ENCODE results near the gene KRTAP22-1.

KRTAP22-1 gene

GRCh38 chr21:30561957-30562356 lies 38.9 kb upstream of the KRTAP22-1 start:
- no peak overlapping the region for H3K18ac ChIP-seq (ENCODE audit: low read length)

GRCh38 chr21:30563072-30563471 lies 37.8 kb upstream of the KRTAP22-1 start:
- Histone ChIP-seq H3K14ac (ENCODE audit: low read length) (no peak overlapping the region), H3K23ac (ENCODE audit: low read length) (no peak overlapping the region), H3K4me2 (ENCODE audit: low read length) (no peak overlapping the region), H4K12ac (ENCODE audit: low read depth, low read length) (no peak overlapping the region), H2BK5ac (ENCODE audit: low read depth, low read length, poor library complexity) (no peak overlapping the region), H3K18ac (ENCODE audit: low read length) (no peak overlapping the region), H2AFZ (ENCODE audit: insufficient read depth, low read length, poor library complexity) (no peak overlapping the region), H3K4me1 (ENCODE audit: control insufficient read depth in 1 of 2, insufficient read depth in 2 of 2, low read length in 2 of 2) (no peaks in the 10 kb centered on the region), H2AK5ac (ENCODE audit: low read length) (no peak overlapping the region), H3K4ac (ENCODE audit: low read depth, low read length) (no peak overlapping the region), H4K91ac (ENCODE audit: low read depth, low read length) (no peak overlapping the region), H3K4me3 (ENCODE audit: low read depth, low read length) (no peak overlapping the region), H3K79me1 (ENCODE audit: low read length) (no peaks in the 10 kb centered on the region), H3K27ac (ENCODE audit: low read depth, low read length) (no peak overlapping the region), H4K8ac (ENCODE audit: low read depth, low read length) (no peak overlapping the region), H3K27me3 (ENCODE audit: insufficient read depth, low read length) (no peaks in the 10 kb centered on the region), H3K9me3 (ENCODE audit: insufficient read depth, low read depth, low read length) (no peaks in the 10 kb centered on the region), H3K36me3 (ENCODE audit: control insufficient read depth in 1 of 2, insufficient read depth in 2 of 2, low read length in 2 of 2) (no peaks in the 10 kb centered on the region), H2BK12ac (ENCODE audit: low read length) (no peak overlapping the region), H3K79me2 (ENCODE audit: control insufficient read depth, insufficient read depth, low read length, poor library complexity) (no peaks in the 10 kb centered on the region), H2BK120ac (ENCODE audit: insufficient read depth, low read length, poor library complexity) (no peak overlapping the region), H3K9ac (ENCODE audit: low read length) (no peak overlapping the region)
- WGBS (ENCODE audit: extremely low coverage, insufficient coverage, insufficient read length): no CpG with 5 or more reads among the region's 6 CpGs
- DNase-seq: no peak

More at GRCh38 chr21:30561957-30562356, 38.9 kb upstream of the KRTAP22-1 start:
- DNase-seq: no peak
- Histone ChIP-seq H3K4me1 (ENCODE audit: control insufficient read depth in 1 of 2, insufficient read depth in 2 of 2, low read length in 2 of 2) (no peaks in the 10 kb centered on the region), H2AK5ac (ENCODE audit: low read length) (no peak overlapping the region), H3K9ac (ENCODE audit: low read length) (no peak overlapping the region), H2BK5ac (ENCODE audit: low read depth, low read length, poor library complexity) (no peak overlapping the region), H3K4me2 (ENCODE audit: low read length) (no peak overlapping the region), H3K23ac (ENCODE audit: low read length) (no peak overlapping the region), H4K12ac (ENCODE audit: low read depth, low read length) (no peak overlapping the region), H2BK120ac (ENCODE audit: insufficient read depth, low read length, poor library complexity) (no peak overlapping the region), H3K14ac (ENCODE audit: low read length) (no peak overlapping the region), H4K8ac (ENCODE audit: low read depth, low read length) (no peak overlapping the region), H4K91ac (ENCODE audit: low read depth, low read length) (no peak overlapping the region), H2BK12ac (ENCODE audit: low read length) (no peak overlapping the region), H3K9me3 (ENCODE audit: insufficient read depth, low read depth, low read length) (no peaks in the 10 kb centered on the region), H2AFZ (ENCODE audit: insufficient read depth, low read length, poor library complexity) (no peak overlapping the region), H3K27me3 (ENCODE audit: insufficient read depth, low read length) (no peaks in the 10 kb centered on the region), H3K79me2 (ENCODE audit: control insufficient read depth, insufficient read depth, low read length, poor library complexity) (no peaks in the 10 kb centered on the region), H3K27ac (ENCODE audit: low read depth, low read length) (no peak overlapping the region), H3K4ac (ENCODE audit: low read depth, low read length) (no peak overlapping the region), H3K36me3 (ENCODE audit: control insufficient read depth in 1 of 2, insufficient read depth in 2 of 2, low read length in 2 of 2) (no peaks in the 10 kb centered on the region), H3K79me1 (ENCODE audit: low read length) (no peaks in the 10 kb centered on the region), H3K4me3 (ENCODE audit: low read depth, low read length) (no peak overlapping the region)
- WGBS (ENCODE audit: extremely low coverage, insufficient coverage, insufficient read length): no CpG with 5 or more reads among the region's 2 CpGs

GRCh38 chr21:30563630-30564029 lies 37.3 kb upstream of the KRTAP22-1 start:
- Histone ChIP-seq H2BK12ac (ENCODE audit: low read length) (no peak overlapping the region), H4K91ac (ENCODE audit: low read depth, low read length) (no peak overlapping the region), H3K79me1 (ENCODE audit: low read length) (no peaks in the 10 kb centered on the region), H3K23ac (ENCODE audit: low read length) (no peak overlapping the region), H3K9me3 (ENCODE audit: insufficient read depth, low read depth, low read length) (no peaks in the 10 kb centered on the region), H3K27ac (ENCODE audit: low read depth, low read length) (no peak overlapping the region), H3K4me1 (ENCODE audit: control insufficient read depth in 1 of 2, insufficient read depth in 2 of 2, low read length in 2 of 2) (no peaks in the 10 kb centered on the region), H3K36me3 (ENCODE audit: control insufficient read depth in 1 of 2, insufficient read depth in 2 of 2, low read length in 2 of 2) (no peaks in the 10 kb centered on the region), H2BK5ac (ENCODE audit: low read depth, low read length, poor library complexity) (no peak overlapping the region), H3K79me2 (ENCODE audit: control insufficient read depth, insufficient read depth, low read length, poor library complexity) (no peaks in the 10 kb centered on the region), H2AK5ac (ENCODE audit: low read length) (no peak overlapping the region), H2AFZ (ENCODE audit: insufficient read depth, low read length, poor library complexity) (no peak overlapping the region), H4K8ac (ENCODE audit: low read depth, low read length) (no peak overlapping the region), H3K9ac (ENCODE audit: low read length) (no peak overlapping the region), H3K27me3 (ENCODE audit: insufficient read depth, low read length) (no peaks in the 10 kb centered on the region), H3K4me2 (ENCODE audit: low read length) (no peak overlapping the region), H3K4ac (ENCODE audit: low read depth, low read length) (no peak overlapping the region), H3K18ac (ENCODE audit: low read length) (no peak overlapping the region), H3K4me3 (ENCODE audit: low read depth, low read length) (no peak overlapping the region), H3K14ac (ENCODE audit: low read length) (no peak overlapping the region), H4K12ac (ENCODE audit: low read depth, low read length) (no peak overlapping the region), H2BK120ac (ENCODE audit: insufficient read depth, low read length, poor library complexity) (no peak overlapping the region)
- WGBS (ENCODE audit: extremely low coverage, insufficient coverage, insufficient read length): no CpG with 5 or more reads among the region's 2 CpGs
- no peak for DNase-seq

- H3K79me2 ChIP-seq (ENCODE audit: control insufficient read depth, insufficient read depth, low read length, poor library complexity): no peaks in the 10 kb centered on the region
- H3K9me3 ChIP-seq (ENCODE audit: insufficient read depth, low read depth, low read length): no peaks in the 10 kb centered on the region
- no peak overlapping the region for H2AFZ ChIP-seq (ENCODE audit: insufficient read depth, low read length, poor library complexity)
- no peak overlapping the region for H4K91ac ChIP-seq (ENCODE audit: low read depth, low read length)
- no peaks in the 10 kb centered on the region for H3K36me3 ChIP-seq (ENCODE audit: control insufficient read depth in 1 of 2, insufficient read depth in 2 of 2, low read length in 2 of 2)
- no peak overlapping the region for H3K27ac ChIP-seq (ENCODE audit: low read depth, low read length)
- H3K9ac ChIP-seq (ENCODE audit: low read length): no peak overlapping the region
- H3K27me3 ChIP-seq (ENCODE audit: insufficient read depth, low read length): no peaks in the 10 kb centered on the region
- DNase-seq: no peak
- no peaks in the 10 kb centered on the region for H3K4me1 ChIP-seq (ENCODE audit: control insufficient read depth in 1 of 2, insufficient read depth in 2 of 2, low read length in 2 of 2)
- H4K8ac ChIP-seq (ENCODE audit: low read depth, low read length): no peak overlapping the region
- H3K18ac ChIP-seq (ENCODE audit: low read length): no peak overlapping the region
- no peak overlapping the region for H3K14ac ChIP-seq (ENCODE audit: low read length)
- H3K4me3 ChIP-seq (ENCODE audit: low read depth, low read length): no peak overlapping the region
- H3K4ac ChIP-seq (ENCODE audit: low read depth, low read length): no peak overlapping the region
- H3K79me1 ChIP-seq (ENCODE audit: low read length): no peaks in the 10 kb centered on the region
- no peak overlapping the region for H2BK12ac ChIP-seq (ENCODE audit: low read length)
- H2BK120ac ChIP-seq (ENCODE audit: insufficient read depth, low read length, poor library complexity): no peak overlapping the region
- no peak overlapping the region for H2BK5ac ChIP-seq (ENCODE audit: low read depth, low read length, poor library complexity)
- no peak overlapping the region for H3K4me2 ChIP-seq (ENCODE audit: low read length)
- H2AK5ac ChIP-seq (ENCODE audit: low read length): no peak overlapping the region
- no peak overlapping the region for H4K12ac ChIP-seq (ENCODE audit: low read depth, low read length)
- H3K23ac ChIP-seq (ENCODE audit: low read length): no peak overlapping the region
These were observed 33.3 kb upstream of the KRTAP22-1 start for GRCh38 chr21:30567617-30568016.

GRCh38 chr21:30577766-30578165 lies 23.1 kb upstream of the KRTAP22-1 start:
- Histone ChIP-seq H4K91ac (ENCODE audit: low read depth, low read length) (no peak overlapping the region), H3K27me3 (ENCODE audit: insufficient read depth, low read length) (no peaks in the 10 kb centered on the region)
- DNase-seq: no peak

More at GRCh38 chr21:30577766-30578165, 23.1 kb upstream of the KRTAP22-1 start:
- Histone ChIP-seq H2BK5ac (ENCODE audit: low read depth, low read length, poor library complexity) (no peak overlapping the region), H3K27ac (ENCODE audit: low read depth, low read length) (no peak overlapping the region), H3K36me3 (ENCODE audit: control insufficient read depth in 1 of 2, insufficient read depth in 2 of 2, low read length in 2 of 2) (no peaks in the 10 kb centered on the region), H2BK12ac (ENCODE audit: low read length) (no peak overlapping the region), H2BK120ac (ENCODE audit: insufficient read depth, low read length, poor library complexity) (no peak overlapping the region), H2AK5ac (ENCODE audit: low read length) (no peak overlapping the region), H3K9me3 (ENCODE audit: insufficient read depth, low read depth, low read length) (no peaks in the 10 kb centered on the region), H3K4me1 (ENCODE audit: control insufficient read depth in 1 of 2, insufficient read depth in 2 of 2, low read length in 2 of 2) (no peaks in the 10 kb centered on the region), H4K8ac (ENCODE audit: low read depth, low read length) (no peak overlapping the region), H2AFZ (ENCODE audit: insufficient read depth, low read length, poor library complexity) (no peak overlapping the region), H3K4me3 (ENCODE audit: low read depth, low read length) (no peak overlapping the region), H3K18ac (ENCODE audit: low read length) (no peak overlapping the region), H3K79me1 (ENCODE audit: low read length) (no peaks in the 10 kb centered on the region), H3K4ac (ENCODE audit: low read depth, low read length) (no peak overlapping the region), H4K12ac (ENCODE audit: low read depth, low read length) (no peak overlapping the region), H3K4me2 (ENCODE audit: low read length) (no peak overlapping the region), H3K79me2 (ENCODE audit: control insufficient read depth, insufficient read depth, low read length, poor library complexity) (no peaks in the 10 kb centered on the region), H3K9ac (ENCODE audit: low read length) (no peak overlapping the region), H3K23ac (ENCODE audit: low read length) (no peak overlapping the region), H3K14ac (ENCODE audit: low read length) (no peak overlapping the region)
